Heart right ventricle (tissue), 16 donors: Measurements from ENCODE around the gene PLIN4. TPM values are rescaled to one million over a fixed set of nuclear protein-coding genes. Genes with fewer than 3 reads are reported as not detected.

ENCODE experiments used
- ATAC-seq, 8 donors: fragments of 200-7000 bp; cut with Tn5 transposase; one replicate each; pipeline ENCODE4 v1.9.1; 2020; ENCODE audit warnings: mild to moderate bottlenecking in 8 of 8, moderate library complexity in 8 of 8, moderate number of reproducible peaks in 1 of 8
- DNase-seq, 2 donors: peaks; one replicate each; pipeline ENCODE4 v3.0.0-alpha.2; 2020
- H3K27ac ChIP-seq, 10 donors: fragments of 200-600 bp; sonication (generic) in 2 of 10; one replicate each; pipeline versions ENCODE4 v1.5.0 to v1.8.0; 2020 to 2022; ENCODE audit warnings: mild to moderate bottlenecking in 3 of 10
- H3K27me3 ChIP-seq, 7 donors: fragments of 200-600 bp; one replicate each; pipeline ENCODE4 v1.8.0; 2021 to 2022; ENCODE audit warnings: mild to moderate bottlenecking in 2 of 7
- H3K36me3 ChIP-seq, 9 donors: fragments of 200-600 bp; sonication (generic) in 1 of 9; one replicate each; pipeline versions ENCODE4 v1.5.0 to v1.8.0; 2020 to 2022; ENCODE audit warnings: mild to moderate bottlenecking in 2 of 9
- H3K4me1 ChIP-seq, 9 donors: fragments of 200-600 bp; sonication (generic) in 1 of 9; one replicate each; pipeline versions ENCODE4 v1.5.0 to v1.8.0; 2020 to 2022; ENCODE audit warnings: mild to moderate bottlenecking in 4 of 9
- H3K4me3 ChIP-seq, 10 donors: fragments of 200-600 bp; sonication (generic) in 2 of 10; one replicate each; pipeline versions ENCODE4 v1.5.0 to v1.8.0; 2020 to 2022; ENCODE audit warnings: mild to moderate bottlenecking in 7 of 10, moderate library complexity in 2 of 10
- H3K9me3 ChIP-seq, 11 donors: fragments of 200-600 bp in 10 of 11; sonication (generic) in 2 of 11; one replicate each; pipeline versions ENCODE4 v1.5.0 to v1.8.0; 2013 to 2022; ENCODE audit warnings: mild to moderate bottlenecking in 2 of 11, control low read depth in 1 of 11, moderate library complexity in 1 of 11
- WGBS, 2 donors: extraction: QIAGEN DNeasy Blood & Tissue Kit; methylation state at CpG; one replicate each; pipeline ENCODE4 v1.1.7; 2013; ENCODE audit warnings: inconsistent platforms in 1 of 2; 5-methylcytosine and 5-hydroxymethylcytosine counted together
- intact Hi-C, 10 donors: fragments of 100-400 bp; cut with DNase I; formaldehyde crosslinking; loops; one replicate each; pipeline versions ENCODE4 v1.11.1 to v1.14.2; 2022
- polyA plus RNA-seq, 2 donors: library from polyadenylated mRNA; stranded (reverse); fragments of 200-250 nt; gene quantifications; one replicate each; pipeline ENCODE4 v1.2.3, GENCODE V29; 2013
- total RNA-seq, 10 donors: library from RNA; stranded (reverse); fragmentation: NEBNext Ultra II Directional in 3 of 10; extraction: Animal tissue kit (Norgen Biotek cat#: 25700) in 3 of 10; gene quantifications; one replicate each; pipeline versions ENCODE4 v1.2.1 to v1.2.4, GENCODE V29; 2021 to 2023
- TF ChIP-seq, protein P1 (sequence below), 9 donors: fragments of 200-600 bp; sonication (generic) in 2 of 9; IDR thresholded peaks; one replicate each; pipeline versions ENCODE4 v1.5.0 to v1.8.0; 2021 to 2022; ENCODE audit warnings: antibody characterized with exemption in 9 of 9, mild to moderate bottlenecking in 5 of 9, moderate library complexity in 1 of 9
- donor health status: Arrhythmogenic right ventricular cardiomyopathy.
- donor health status: ischemic (EF 13 %, LVEDD 7.1; RV severe dilation, severe dysfunction).
- donor health status: healthy with polysubstance abuse.
- donor health status: DM: no; HTN: yes; CAD: no.
- donor health status: DM: no; HTN: no; CAD: no.
- donor health status: ischemic (EF 25% LVEDD 6.9; RV normal size, moderate dysfunction).
- donor health status: ischemic (EF 25% LVEDD 5.7; RV mildly dilated, moderate dysfunction).
- donor health status: healthy.
- donor health status: DM: yes; HTN: yes; CAD: no.
- donor health status: Ischemic cardiomyopathy.
- donor health status: ischemic (EF 35%, LVEDD 5.7; RV mildly dilated, moderate dysfunction).
- donor health status: nonischemic (EF 11% LVEDD 7.7; RV severe dilation, severe dysfunction).
- donor health status: DM: yes; HTN: yes; CAD: no.
- donor health status: PGD.
- donor health status: ischemic (EF 29% LVEDD 5.4; RV normal size, mild dysfunction).
- donor health status: nonischemic (EF 23%, LVEDD 6.1; RV moderate dilation, normal function).

Gene PLIN4
- total and polyA plus RNA-seq, 12 donors: 42.0 to 416 (median 198) TPM

DNA sequence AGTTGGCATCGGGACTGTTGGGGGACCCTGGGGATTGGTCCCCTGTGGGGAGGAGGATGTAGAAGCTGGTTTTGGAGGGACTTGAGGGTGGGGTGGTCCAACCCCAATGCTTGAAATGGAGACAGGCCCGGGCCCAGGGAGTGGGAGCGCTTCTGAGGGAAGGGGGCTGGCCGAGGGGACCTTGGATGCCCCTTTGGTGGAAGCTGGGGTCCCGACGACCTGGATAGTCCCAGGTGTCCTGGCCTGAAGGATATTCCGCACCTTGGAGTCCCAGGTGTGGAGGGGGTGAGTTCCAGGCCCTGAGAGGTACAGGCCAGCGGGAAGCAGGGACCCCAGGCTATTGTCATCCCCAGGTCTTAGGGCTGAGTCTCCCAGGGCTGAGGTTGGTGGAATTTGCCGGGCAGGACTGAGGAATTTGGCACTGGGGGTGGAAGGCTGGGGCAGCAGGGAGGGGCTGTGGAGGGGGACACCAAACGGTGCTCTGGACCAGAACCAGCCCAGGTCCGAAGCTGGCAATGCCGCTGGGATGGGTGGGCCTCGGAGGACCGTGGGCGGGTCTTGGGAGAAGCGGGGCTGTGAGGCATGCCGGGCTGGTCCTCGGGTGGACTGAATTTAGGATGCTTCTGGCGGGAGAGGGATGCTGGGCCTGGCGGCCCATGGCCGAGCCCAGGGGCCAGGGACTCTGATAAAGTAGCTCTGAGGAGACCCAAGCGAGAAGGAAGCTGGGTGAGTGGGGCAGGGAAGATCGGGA, 44.3 kb downstream of the PLIN4 start:
- Histone ChIP-seq H3K4me3 (peak overlapping the region in 6 of 10 donors; percentile 7 to 100 (median 93)), H3K9me3 (no peaks in the 10 kb centered on the region), H3K27me3 (no peaks in the 10 kb centered on the region), H3K4me1 (peaks cover 8 to 31% (median 25%) of the 10 kb centered on the region in 9 donors), H3K27ac (peak overlapping the region in 1 of 10 donors; percentile 19), H3K36me3 (peaks cover 0 to 40% (median 20%) of the 10 kb centered on the region in 9 donors)
- intact Hi-C loops: no loop called here
- 31 to 37% methylated on average over 23 of the region's 23 CpGs for WGBS, 2 donors
- ATAC-seq (no peak), DNase-seq (no peak)
- TF ChIP-seq, protein P1, sequence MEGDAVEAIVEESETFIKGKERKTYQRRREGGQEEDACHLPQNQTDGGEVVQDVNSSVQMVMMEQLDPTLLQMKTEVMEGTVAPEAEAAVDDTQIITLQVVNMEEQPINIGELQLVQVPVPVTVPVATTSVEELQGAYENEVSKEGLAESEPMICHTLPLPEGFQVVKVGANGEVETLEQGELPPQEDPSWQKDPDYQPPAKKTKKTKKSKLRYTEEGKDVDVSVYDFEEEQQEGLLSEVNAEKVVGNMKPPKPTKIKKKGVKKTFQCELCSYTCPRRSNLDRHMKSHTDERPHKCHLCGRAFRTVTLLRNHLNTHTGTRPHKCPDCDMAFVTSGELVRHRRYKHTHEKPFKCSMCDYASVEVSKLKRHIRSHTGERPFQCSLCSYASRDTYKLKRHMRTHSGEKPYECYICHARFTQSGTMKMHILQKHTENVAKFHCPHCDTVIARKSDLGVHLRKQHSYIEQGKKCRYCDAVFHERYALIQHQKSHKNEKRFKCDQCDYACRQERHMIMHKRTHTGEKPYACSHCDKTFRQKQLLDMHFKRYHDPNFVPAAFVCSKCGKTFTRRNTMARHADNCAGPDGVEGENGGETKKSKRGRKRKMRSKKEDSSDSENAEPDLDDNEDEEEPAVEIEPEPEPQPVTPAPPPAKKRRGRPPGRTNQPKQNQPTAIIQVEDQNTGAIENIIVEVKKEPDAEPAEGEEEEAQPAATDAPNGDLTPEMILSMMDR (IDR thresholded peaks at IDR 0.05): no peak

DNA sequence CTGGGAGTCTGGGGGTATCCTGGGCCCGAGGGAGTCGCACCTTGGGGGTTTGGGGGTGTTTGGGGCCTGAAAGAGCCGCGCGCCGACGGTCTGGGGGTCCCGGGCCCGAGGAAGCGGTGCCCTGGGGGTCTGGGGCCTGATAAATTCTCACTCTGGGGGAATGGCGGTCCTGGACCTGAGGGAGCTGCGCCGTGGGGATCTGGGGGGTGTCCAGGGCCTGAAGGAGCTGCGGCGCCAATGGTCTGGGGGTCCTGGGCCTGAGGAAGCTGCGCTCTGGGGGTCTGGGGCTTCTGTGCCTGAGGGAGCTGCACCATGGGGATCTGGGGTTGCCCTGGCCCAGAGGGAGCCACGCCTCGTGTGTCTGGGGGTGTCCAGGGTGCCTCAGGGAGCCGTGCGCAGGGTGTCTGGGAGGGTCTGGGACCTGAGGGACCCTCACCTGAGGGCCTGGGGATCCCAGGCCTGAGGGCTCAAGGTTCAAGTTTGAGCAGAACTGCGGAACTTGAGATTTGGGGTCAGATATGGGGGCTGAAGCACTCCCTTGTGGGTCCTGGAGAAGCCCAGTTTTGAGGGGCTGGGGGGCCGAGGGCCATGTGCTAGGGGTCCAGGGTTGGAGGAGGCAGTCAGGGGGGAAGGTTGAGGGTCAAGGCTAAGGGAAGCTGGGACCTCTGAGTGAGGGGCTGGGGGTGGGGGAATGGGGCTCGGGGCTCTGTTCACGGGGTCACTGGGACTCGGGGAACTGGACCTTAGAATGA, 45.1 kb downstream of the PLIN4 start:
- TF ChIP-seq, protein P1 (IDR thresholded peaks at IDR 0.05): no peak
- H3K36me3 ChIP-seq: peaks cover 0 to 33% (median 15%) of the 10 kb centered on the region in 9 donors
- intact Hi-C loops: no loop called here
- H3K27me3 ChIP-seq: no peaks in the 10 kb centered on the region
- peaks cover 8 to 31% (median 25%) of the 10 kb centered on the region in 9 donors for H3K4me1 ChIP-seq
- peak overlapping the region; percentile 84 to 100 (median 94) for H3K4me3 ChIP-seq
- DNase-seq: no peak
- no peaks in the 10 kb centered on the region for H3K9me3 ChIP-seq
- 25 to 26% methylated on average over 25 of the region's 25 CpGs for WGBS, 2 donors
- no peak for ATAC-seq
- H3K27ac ChIP-seq: peak overlapping the region in 6 of 10 donors; percentile 50 to 93 (median 82)

GRCh38 chr19:4472174-4472974, 45.9 kb downstream of the PLIN4 start, which contains the start of gene HDGFL2:
Gene HDGFL2, plus strand, starts transcription at chr19:4472297. Its CDS starts 54 bp downstream, at chr19:4472351.
- H3K36me3 ChIP-seq: peaks cover 0 to 25% (median 15%) of the 10 kb centered on the region in 9 donors
- WGBS, 2 donors: 0 to 1% methylated on average over 53 to 71 of the region's 71 CpGs
- TF ChIP-seq, protein P1 (IDR thresholded peaks at IDR 0.05): no peak
- peaks cover 8 to 31% (median 25%) of the 10 kb centered on the region in 9 donors for H3K4me1 ChIP-seq
- ATAC-seq: peak in 1 of 8 donors; percentile 0
- H3K4me3 ChIP-seq: peak within 1 kb of the TSS; percentile 84 to 100 (median 94)
- peak within 1 kb of the TSS; percentile 11 to 93 (median 87) for H3K27ac ChIP-seq
- DNase-seq: peak in 1 of 2 donors; percentile 98
- no peaks in the 10 kb centered on the region for H3K27me3 ChIP-seq
- H3K9me3 ChIP-seq: no peaks in the 10 kb centered on the region
- intact Hi-C loops: no loop called here
